GM19395 (cell line): Measurements from ENCODE around the gene MT1E.

ENCODE experiments used
- ATAC-seq: cut with Tn5 transposase; IDR thresholded peaks from one replicate; pipeline ENCODE4 v1.9.1; 2021; ENCODE audit warnings: mild to moderate bottlenecking, moderate library complexity; ENCODE audit not compliant: unreplicated experiment

Gene MT1E

GRCh38 chr16:56623637-56624036 lies 1.9 kb upstream of the MT1E start:
- ATAC-seq: no peak

- no peak for ATAC-seq
These were observed 518 bp downstream of the MT1E start for GRCh38 chr16:56625943-56626654.

- ATAC-seq: no peak
These were observed 1.1 kb downstream of the MT1E start for GRCh38 chr16:56626685-56627084.

GRCh38 chr16:56628486-56629350 lies 3.1 kb downstream of the MT1E start:
- ATAC-seq: no peak

- no peak for ATAC-seq
These were observed 4.0 kb downstream of the MT1E start for GRCh38 chr16:56629531-56629930.

GRCh38 chr16:56630134-56630533 lies 4.6 kb downstream of the MT1E start:
- peak; percentile 82 for ATAC-seq

- no peak for ATAC-seq
These were observed 5.6 kb downstream of the MT1E start for GRCh38 chr16:56631197-56631596.

GRCh38 chr16:56631832-56632155 lies 6.2 kb downstream of the MT1E start:
- no peak for ATAC-seq

- ATAC-seq: no peak
These were observed 6.7 kb downstream of the MT1E start, which contains the start of gene MT1M for GRCh38 chr16:56632156-56632847. Gene MT1M, plus strand, starts transcription at chr16:56632659. Its CDS starts 73 bp downstream, at chr16:56632732.

- no peak for ATAC-seq
These were observed 7.3 kb downstream of the MT1E start for GRCh38 chr16:56632848-56633365.

GRCh38 chr16:56633535-56633934 lies 8.0 kb downstream of the MT1E start:
- ATAC-seq: no peak

GRCh38 chr16:56634715-56635440 lies 9.3 kb downstream of the MT1E start:
- ATAC-seq: no peak

GRCh38 chr16:56635441-56635967 lies 9.9 kb downstream of the MT1E start:
- no peak for ATAC-seq

GRCh38 chr16:56636616-56637413 lies 11.2 kb downstream of the MT1E start:
- ATAC-seq: no peak

GRCh38 chr16:56637814-56638750 lies 12.5 kb downstream of the MT1E start, which contains the start of gene MT1A:
Gene MT1A, plus strand, starts transcription at chr16:56638666. Its CDS starts 73 bp downstream, at chr16:56638739.
- ATAC-seq: no peak

GRCh38 chr16:56639045-56639444 lies 13.5 kb downstream of the MT1E start:
- ATAC-seq: no peak

- no peak for ATAC-seq
These were observed 14.5 kb downstream of the MT1E start for GRCh38 chr16:56640076-56640475.

GRCh38 chr16:56641166-56641565 lies 15.6 kb downstream of the MT1E start:
- no peak for ATAC-seq
